Chondrocyte (in vitro differentiated cells): ENCODE measurements around the gene P3H1. TPM values are rescaled to one million over a fixed set of nuclear protein-coding genes. Genes with fewer than 3 reads are reported as not detected.

Experiments
- DNase-seq: peaks from one replicate; pipeline ENCODE4 v3.0.0; 2021; ENCODE audit warnings: mixed read lengths, low spot score
- H3K27ac Mint-ChIP-seq: one replicate; pipeline ENCODE4 v1.8.0; 2021; ENCODE audit warnings: mild to moderate bottlenecking, moderate library complexity, mixed read lengths; ENCODE audit not compliant: unreplicated experiment
- H3K27me3 Mint-ChIP-seq: 2 replicates; pipeline ENCODE4 v1.8.0; 2021; ENCODE audit warnings: low read depth, mixed read lengths
- H3K36me3 Mint-ChIP-seq: 2 replicates; pipeline ENCODE4 v1.8.0; 2021; ENCODE audit warnings: low read depth, mixed read lengths
- H3K4me1 Mint-ChIP-seq: 2 replicates; pipeline ENCODE4 v1.8.0; 2021; ENCODE audit warnings: low read depth, mild to moderate bottlenecking, mixed read lengths
- H3K4me3 Mint-ChIP-seq: one replicate; pipeline ENCODE4 v1.8.0; 2021; ENCODE audit warnings: mild to moderate bottlenecking, moderate library complexity, mixed read lengths; ENCODE audit not compliant: unreplicated experiment
- H3K9me3 Mint-ChIP-seq: 2 replicates; pipeline ENCODE4 v1.8.0; 2021; ENCODE audit warnings: low read depth, mixed read lengths
- total RNA-seq: library from RNA; stranded (reverse); gene quantifications from 3 replicates; pipeline ENCODE4 v1.2.1, GENCODE V29; 2021
- TF ChIP-seq, protein P1 (sequence below): fragments of 200-600 bp; sonication (generic); IDR thresholded peaks from 2 replicates; pipeline ENCODE4 v1.5.0; 2021; ENCODE audit warnings: antibody characterized with exemption, mild to moderate bottlenecking, moderate library complexity

Gene P3H1
- total RNA-seq, 1 donor from 2014 or later, result 278 TPM

DNA sequence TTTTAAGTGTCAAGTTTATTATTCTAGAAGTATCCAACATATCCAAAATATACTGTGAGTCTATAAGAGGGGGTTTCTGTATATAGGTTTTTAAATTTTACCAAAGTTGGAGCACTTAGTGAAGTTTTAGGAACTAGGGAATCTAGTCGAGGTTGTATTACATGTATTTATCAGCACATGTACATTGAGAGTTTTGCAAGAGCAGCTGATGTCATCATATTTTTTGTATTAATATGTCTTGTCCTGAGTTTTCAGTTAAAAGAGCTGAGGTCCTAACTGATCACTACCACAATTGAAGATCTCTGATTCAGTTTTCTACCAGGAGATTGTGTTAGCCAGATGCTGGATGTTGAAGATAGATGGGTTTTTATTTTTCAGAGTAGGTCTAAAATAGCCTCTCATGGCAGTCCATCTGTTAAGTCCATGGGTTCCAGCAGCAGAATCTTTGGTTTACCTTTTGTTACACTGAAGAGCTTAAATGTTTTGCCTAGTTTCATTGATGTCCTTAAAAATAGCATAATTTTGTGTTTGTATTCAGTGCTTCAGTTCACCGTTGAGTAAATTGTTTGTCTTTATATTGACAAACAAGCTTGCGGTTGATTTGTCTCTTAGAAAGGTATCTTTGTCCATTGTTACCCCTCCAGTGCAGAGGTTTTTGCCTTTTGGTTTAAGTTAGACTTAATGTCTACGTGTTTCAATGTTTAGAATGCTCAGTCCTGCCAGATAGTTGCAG is 68.6 kb downstream of the P3H1 start:
- TF ChIP-seq, protein P1, sequence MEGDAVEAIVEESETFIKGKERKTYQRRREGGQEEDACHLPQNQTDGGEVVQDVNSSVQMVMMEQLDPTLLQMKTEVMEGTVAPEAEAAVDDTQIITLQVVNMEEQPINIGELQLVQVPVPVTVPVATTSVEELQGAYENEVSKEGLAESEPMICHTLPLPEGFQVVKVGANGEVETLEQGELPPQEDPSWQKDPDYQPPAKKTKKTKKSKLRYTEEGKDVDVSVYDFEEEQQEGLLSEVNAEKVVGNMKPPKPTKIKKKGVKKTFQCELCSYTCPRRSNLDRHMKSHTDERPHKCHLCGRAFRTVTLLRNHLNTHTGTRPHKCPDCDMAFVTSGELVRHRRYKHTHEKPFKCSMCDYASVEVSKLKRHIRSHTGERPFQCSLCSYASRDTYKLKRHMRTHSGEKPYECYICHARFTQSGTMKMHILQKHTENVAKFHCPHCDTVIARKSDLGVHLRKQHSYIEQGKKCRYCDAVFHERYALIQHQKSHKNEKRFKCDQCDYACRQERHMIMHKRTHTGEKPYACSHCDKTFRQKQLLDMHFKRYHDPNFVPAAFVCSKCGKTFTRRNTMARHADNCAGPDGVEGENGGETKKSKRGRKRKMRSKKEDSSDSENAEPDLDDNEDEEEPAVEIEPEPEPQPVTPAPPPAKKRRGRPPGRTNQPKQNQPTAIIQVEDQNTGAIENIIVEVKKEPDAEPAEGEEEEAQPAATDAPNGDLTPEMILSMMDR, result no peak
- Mint-ChIP-seq H3K9me3 (no peaks in the 10 kb centered on the region), H3K36me3 (peaks cover 56% of the 10 kb centered on the region), H3K27me3 (no peaks in the 10 kb centered on the region), H3K4me3 (no peak overlapping the region), H3K27ac (no peak overlapping the region), H3K4me1 (peaks cover 10% of the 10 kb centered on the region)
- no peak for DNase-seq

Other genes starting within 250 kb of the P3H1 start
- 22.6 to 35.3 TPM (median 24.3 TPM) in 3 replicates for gene PPIH, start 108.6 kb downstream of the P3H1 start, total RNA-seq
- 582 to 659 TPM (median 593 TPM) in 3 replicates for gene YBX1, start 84.6 kb downstream of the P3H1 start, total RNA-seq
- gene CLDN19, start 26.8 kb downstream of the P3H1 start, total RNA-seq, result not detected in 3 replicates
- 6.7 to 6.9 TPM (median 6.7 TPM) in 3 replicates for gene C1orf50, start 221 bp upstream of the P3H1 start, total RNA-seq
- gene TMEM269, start 18.0 kb upstream of the P3H1 start, total RNA-seq, result 0.20 to 0.70 TPM (median 0.23 TPM) in 3 replicates
- 13.1 to 15.7 TPM (median 13.7 TPM) in 3 replicates for gene ERMAP, start 50.1 kb upstream of the P3H1 start, total RNA-seq
- gene SVBP, start 50.4 kb upstream of the P3H1 start, total RNA-seq, result 17.4 to 24.0 TPM (median 21.0 TPM) in 3 replicates
- gene ZNF691, start 79.6 kb upstream of the P3H1 start, total RNA-seq, result 5.5 to 7.6 TPM (median 7.4 TPM) in 3 replicates
- gene SLC2A1, start 191.8 kb upstream of the P3H1 start, total RNA-seq, result 141 to 192 TPM (median 190 TPM) in 3 replicates